ENCODE results near the gene PIGN.

PIGN gene

DNA sequence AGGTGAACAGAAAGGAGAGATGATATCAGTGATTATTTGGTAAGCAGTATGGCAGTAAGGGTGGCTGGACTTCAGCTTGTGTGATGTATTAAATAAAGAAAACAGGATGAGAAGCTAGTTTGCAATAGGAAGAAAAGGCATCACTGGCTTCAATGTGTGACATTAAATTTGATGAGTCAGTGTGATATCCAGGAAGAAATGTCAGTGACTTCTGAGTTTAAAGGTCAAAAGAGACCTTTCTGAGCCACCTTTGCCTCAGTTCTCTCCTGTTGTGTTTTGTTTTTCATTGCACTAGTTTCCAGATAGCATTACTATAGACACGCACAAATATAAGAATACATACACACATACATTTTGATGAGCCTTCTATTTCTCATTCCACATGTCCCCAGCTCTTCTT, 105.6 kb downstream of the PIGN start:
- H3K4me3 ChIP-seq (ENCODE audit: low read depth, low read length): no peak overlapping the region
- TF ChIP-seq, protein P1, sequence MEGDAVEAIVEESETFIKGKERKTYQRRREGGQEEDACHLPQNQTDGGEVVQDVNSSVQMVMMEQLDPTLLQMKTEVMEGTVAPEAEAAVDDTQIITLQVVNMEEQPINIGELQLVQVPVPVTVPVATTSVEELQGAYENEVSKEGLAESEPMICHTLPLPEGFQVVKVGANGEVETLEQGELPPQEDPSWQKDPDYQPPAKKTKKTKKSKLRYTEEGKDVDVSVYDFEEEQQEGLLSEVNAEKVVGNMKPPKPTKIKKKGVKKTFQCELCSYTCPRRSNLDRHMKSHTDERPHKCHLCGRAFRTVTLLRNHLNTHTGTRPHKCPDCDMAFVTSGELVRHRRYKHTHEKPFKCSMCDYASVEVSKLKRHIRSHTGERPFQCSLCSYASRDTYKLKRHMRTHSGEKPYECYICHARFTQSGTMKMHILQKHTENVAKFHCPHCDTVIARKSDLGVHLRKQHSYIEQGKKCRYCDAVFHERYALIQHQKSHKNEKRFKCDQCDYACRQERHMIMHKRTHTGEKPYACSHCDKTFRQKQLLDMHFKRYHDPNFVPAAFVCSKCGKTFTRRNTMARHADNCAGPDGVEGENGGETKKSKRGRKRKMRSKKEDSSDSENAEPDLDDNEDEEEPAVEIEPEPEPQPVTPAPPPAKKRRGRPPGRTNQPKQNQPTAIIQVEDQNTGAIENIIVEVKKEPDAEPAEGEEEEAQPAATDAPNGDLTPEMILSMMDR (IDR thresholded peaks at IDR 0.05; ENCODE audit: low read depth, low read length): no peak

DNA sequence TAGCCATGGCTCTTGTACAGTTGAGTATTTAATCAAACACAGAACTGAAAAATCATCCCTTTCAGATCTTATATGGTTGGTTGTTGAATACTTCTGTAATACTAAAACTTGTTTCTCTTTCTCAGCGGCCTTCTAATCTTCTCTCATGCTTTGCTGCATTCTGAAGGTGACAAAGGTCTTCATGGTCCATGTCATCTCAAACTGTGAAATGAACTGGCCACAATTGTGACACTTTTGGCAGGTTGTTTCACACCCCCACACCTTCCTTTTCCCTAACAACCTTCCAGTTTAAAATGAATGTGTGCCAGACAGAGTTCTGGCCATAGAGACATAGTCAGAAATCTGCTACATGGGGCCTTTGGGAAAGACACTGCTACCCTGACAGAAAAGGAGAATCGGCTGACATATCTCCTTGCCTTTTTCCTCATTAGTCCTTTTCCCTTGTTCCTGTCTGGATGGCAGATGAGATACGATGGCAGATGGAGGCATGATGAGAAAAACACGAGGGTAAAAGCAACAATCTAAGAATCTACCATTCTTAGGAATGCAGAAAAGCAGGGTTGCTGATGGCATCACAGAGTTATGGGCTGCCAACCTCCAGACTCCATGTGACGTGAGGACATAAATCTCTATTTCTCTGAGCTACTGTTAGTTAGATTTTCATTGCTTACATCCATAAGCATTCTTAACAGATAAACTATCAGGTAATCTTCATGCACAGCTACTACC, 106.5 kb downstream of the PIGN start:
- H3K4me3 ChIP-seq (ENCODE audit: low read depth, low read length): no peak overlapping the region
- TF ChIP-seq, protein P1 (IDR thresholded peaks at IDR 0.05; ENCODE audit: low read depth, low read length): no peak

DNA sequence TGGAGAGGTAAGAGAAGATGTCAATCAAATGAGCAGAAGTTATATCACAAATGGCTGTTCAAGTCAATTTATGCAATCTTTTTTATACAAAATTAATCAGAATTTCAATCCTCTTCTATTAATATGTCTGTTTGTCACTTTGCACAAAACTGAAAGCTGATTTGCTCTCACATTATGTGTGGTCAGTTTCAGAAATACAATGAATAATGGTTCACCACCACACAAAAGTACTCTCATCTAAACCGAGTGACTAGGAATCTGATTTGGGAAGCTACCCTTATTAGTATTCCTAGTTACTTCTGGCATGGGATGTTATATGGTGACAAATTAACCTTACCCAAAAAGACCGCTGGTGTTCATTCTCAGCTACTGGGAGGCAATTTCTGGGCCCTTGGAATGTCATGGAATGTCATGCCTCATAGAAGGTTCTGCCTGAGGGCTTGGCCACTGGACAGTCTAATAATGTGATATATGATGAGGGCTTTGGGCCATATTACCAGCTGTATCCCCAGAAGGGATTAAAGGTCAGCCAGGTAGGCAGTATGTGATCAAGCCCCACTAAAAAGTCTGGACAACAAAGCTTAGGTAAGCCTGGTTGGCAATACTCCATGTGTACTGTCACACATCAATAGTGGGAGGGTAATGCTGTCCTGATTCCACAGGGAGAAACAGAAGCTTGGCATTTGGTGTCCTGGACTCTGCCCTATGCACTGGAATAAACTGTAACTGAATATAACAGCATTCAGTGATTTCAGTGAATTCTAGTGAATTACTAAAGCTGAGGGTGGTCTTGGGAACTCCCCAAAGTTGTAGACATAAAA, 113.2 kb downstream of the PIGN start:
- TF ChIP-seq, protein P1 (IDR thresholded peaks at IDR 0.05; ENCODE audit: low read depth, low read length): no peak
- H3K4me3 ChIP-seq (ENCODE audit: low read depth, low read length): no peak overlapping the region

DNA sequence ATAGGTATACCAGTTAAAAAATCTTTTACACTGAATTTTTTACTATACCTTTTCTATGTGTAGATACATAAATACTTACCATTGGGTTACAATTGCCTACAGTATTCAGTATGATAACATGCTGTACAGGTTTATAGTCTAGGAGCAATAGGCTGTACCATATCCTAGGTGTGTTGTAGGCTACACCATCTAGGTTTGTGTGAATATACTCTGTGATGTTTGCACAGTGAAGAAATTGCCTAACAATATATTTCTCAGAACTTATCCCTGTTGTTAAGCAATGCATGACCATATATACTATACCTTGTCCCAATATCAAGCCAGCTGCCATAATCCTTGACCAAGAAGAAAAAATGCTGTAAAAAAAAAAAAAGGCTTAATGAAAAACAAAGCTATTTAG, 114.5 kb downstream of the PIGN start:
- TF ChIP-seq, protein P1 (IDR thresholded peaks at IDR 0.05; ENCODE audit: low read depth, low read length): no peak
- no peak overlapping the region for H3K4me3 ChIP-seq (ENCODE audit: low read depth, low read length)

DNA sequence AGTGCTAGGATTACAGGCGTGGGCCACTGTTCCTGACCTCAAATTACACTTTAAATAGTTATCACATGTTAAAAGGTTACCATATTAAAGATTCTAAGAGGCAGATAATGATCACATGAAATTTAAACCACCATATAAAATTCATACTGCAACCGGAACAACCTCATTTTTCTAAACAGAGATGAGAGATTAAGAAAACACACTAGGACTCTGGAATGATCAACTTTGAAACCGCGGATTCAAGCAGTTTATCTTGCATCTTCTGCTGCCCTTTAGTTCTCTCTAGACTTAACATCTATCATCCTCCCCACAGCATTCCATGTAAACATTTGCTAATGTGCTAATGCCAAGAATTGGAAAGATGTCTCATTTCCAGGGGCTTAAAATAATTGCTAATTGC, 115.8 kb downstream of the PIGN start:
- no peak overlapping the region for H3K4me3 ChIP-seq (ENCODE audit: low read depth, low read length)
- TF ChIP-seq, protein P1 (IDR thresholded peaks at IDR 0.05; ENCODE audit: low read depth, low read length): no peak

DNA sequence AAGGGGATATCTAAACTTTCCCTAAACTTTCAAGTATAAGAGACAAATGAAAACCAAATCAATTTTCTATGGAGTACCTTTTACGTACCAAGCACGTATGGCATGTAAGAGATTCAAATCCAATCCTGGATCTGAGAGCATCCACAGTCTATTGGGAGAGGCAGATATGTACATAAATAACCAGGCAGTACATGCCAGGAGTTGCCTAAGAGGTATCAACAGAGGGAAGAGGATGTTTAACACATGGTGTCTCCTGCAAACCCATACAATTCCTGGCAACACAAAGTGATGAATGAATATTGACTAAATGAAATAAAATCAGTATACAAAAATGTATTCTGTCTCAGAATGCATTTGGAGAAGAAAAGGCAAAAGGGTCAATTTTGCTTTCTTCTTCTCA, 116.6 kb downstream of the PIGN start:
- TF ChIP-seq, protein P1 (IDR thresholded peaks at IDR 0.05; ENCODE audit: low read depth, low read length): no peak
- H3K4me3 ChIP-seq (ENCODE audit: low read depth, low read length): no peak overlapping the region

DNA sequence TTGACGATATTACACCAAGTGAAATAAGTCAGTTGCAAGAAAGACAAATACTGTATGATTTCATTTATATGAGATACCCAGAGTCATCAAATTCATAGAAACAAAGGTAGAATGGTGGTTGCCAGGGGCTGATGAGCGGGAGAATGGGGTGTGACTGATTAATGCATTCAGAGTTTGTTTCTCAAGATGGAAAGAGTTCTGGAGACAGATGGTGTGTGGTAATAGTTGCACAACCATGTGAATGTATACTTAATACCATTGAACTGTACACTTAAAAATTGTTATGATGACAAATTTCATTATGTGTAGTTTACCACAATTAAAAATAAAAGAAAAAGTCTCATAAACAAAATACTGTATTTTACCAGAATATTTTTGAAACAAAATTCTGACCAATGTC, 117.3 kb downstream of the PIGN start:
- TF ChIP-seq, protein P1 (IDR thresholded peaks at IDR 0.05; ENCODE audit: low read depth, low read length): no peak
- no peak overlapping the region for H3K4me3 ChIP-seq (ENCODE audit: low read depth, low read length)
